NOMO-1 treated with dmso at 0.1 percent for 144 hours (cell line): ENCODE measurements around the gene TMEM141.
"Not testable (repeated sequence)": the region's sequence is repeated elsewhere in the genome, so short reads cannot be mapped to it uniquely, and the experiment has no call there.

ENCODE experiments used
- DNase-seq: peaks from one replicate; lab custom pipeline; 2025; ENCODE audit not compliant: unreplicated experiment; lab: John Stamatoyannopoulos, UW

The TMEM141 gene

GRCh38 chr9:136755302-136756133 is 35.6 kb upstream of the TMEM141 start:
- not testable (repeated sequence) for DNase-seq

- DNase-seq = no peak
Observed at GRCh38 chr9:136756134-136756438, 35.1 kb upstream of the TMEM141 start.

GRCh38 chr9:136756836-136757235 is 34.3 kb upstream of the TMEM141 start:
- no peak for DNase-seq

GRCh38 chr9:136757328-136757727 is 33.8 kb upstream of the TMEM141 start:
- no peak for DNase-seq

GRCh38 chr9:136757751-136758140 is 33.4 kb upstream of the TMEM141 start:
- DNase-seq = no peak

- DNase-seq = no peak
Observed at GRCh38 chr9:136759001-136759400, 32.1 kb upstream of the TMEM141 start.

- no peak for DNase-seq
Observed at GRCh38 chr9:136759436-136760325, 31.5 kb upstream of the TMEM141 start.

- DNase-seq = no peak
Observed at GRCh38 chr9:136760424-136760823, 30.7 kb upstream of the TMEM141 start.

- peak; percentile 66 for DNase-seq
Observed at GRCh38 chr9:136760834-136761544, 30.2 kb upstream of the TMEM141 start.

- DNase-seq = no peak
Observed at GRCh38 chr9:136761545-136761981, 29.6 kb upstream of the TMEM141 start.

GRCh38 chr9:136762221-136762691 is 28.9 kb upstream of the TMEM141 start:
- DNase-seq = no peak

GRCh38 chr9:136762915-136763648 is 28.1 kb upstream of the TMEM141 start:
- DNase-seq = no peak

- DNase-seq = no peak
Observed at GRCh38 chr9:136763649-136764035, 27.5 kb upstream of the TMEM141 start.

- DNase-seq = no peak
Observed at GRCh38 chr9:136764301-136764891, 26.7 kb upstream of the TMEM141 start, which contains the start of gene LCN15. Gene LCN15 (minus strand): TSS chr9:136764518. CDS start chr9:136764488, 30 bp downstream.

- DNase-seq = no peak
Observed at GRCh38 chr9:136765041-136765440, 26.1 kb upstream of the TMEM141 start.

GRCh38 chr9:136765745-136766409 is 25.3 kb upstream of the TMEM141 start:
- not testable (repeated sequence) for DNase-seq

- not testable (repeated sequence) for DNase-seq
Observed at GRCh38 chr9:136766410-136767120, 24.6 kb upstream of the TMEM141 start.

- no peak for DNase-seq
Observed at GRCh38 chr9:136769710-136770191, 21.4 kb upstream of the TMEM141 start.

GRCh38 chr9:136771907-136772415 is 19.2 kb upstream of the TMEM141 start:
- no peak for DNase-seq
